A549 treated with AZD9567 at 1 μM for 4 hours (cell line): Measurements from ENCODE around the gene MINDY2. TPM values are rescaled to one million over a fixed set of nuclear protein-coding genes. Genes with fewer than 3 reads are reported as not detected.

Source experiments
- total RNA-seq: library from RNA; stranded (reverse); fragments of 200-300 nt; extraction: Qiagen RNA extraction; gene quantifications from 5 replicates; pipeline ENCODE4 v1.2.3, GENCODE V29; 2022; ENCODE audit not compliant: insufficient read depth

Gene MINDY2
- 2.9 to 5.8 TPM (median 5.1 TPM) in 5 replicates for total RNA-seq

GRCh38 chr15:58770857-58771620, at the start of gene MINDY2:
MINDY2 (plus strand) TSS chr15:58771302; CDS start chr15:58771396, 94 bp downstream.

GRCh38 chr15:58749532-58750337, 21.4 kb upstream of the MINDY2 start, which contains the start of gene ADAM10:
ADAM10 (minus strand) TSS chr15:58749707; CDS start chr15:58749534, 173 bp downstream.

Other genes with a start within 250 kb of the MINDY2 start
- gene ADAM10, start 21.6 kb upstream of the MINDY2 start, total RNA-seq, result 85.8 to 149 TPM (median 115 TPM) in 5 replicates
- 63.9 to 102 TPM (median 66.2 TPM) in 5 replicates for gene SLTM, start 162.4 kb downstream of the MINDY2 start, total RNA-seq
- 22.1 to 36.6 TPM (median 26.0 TPM) in 5 replicates for gene RNF111, start 216.4 kb downstream of the MINDY2 start, total RNA-seq